Measurements from ENCODE around the gene CDCA4.
A peak's percentile ranks its signal among the peaks of the same experiment; 100 is the strongest.
"Not testable (repeated sequence)": the region's sequence is repeated elsewhere in the genome, so short reads cannot be mapped to it uniquely, and the experiment has no call there.

The CDCA4 gene

DNA sequence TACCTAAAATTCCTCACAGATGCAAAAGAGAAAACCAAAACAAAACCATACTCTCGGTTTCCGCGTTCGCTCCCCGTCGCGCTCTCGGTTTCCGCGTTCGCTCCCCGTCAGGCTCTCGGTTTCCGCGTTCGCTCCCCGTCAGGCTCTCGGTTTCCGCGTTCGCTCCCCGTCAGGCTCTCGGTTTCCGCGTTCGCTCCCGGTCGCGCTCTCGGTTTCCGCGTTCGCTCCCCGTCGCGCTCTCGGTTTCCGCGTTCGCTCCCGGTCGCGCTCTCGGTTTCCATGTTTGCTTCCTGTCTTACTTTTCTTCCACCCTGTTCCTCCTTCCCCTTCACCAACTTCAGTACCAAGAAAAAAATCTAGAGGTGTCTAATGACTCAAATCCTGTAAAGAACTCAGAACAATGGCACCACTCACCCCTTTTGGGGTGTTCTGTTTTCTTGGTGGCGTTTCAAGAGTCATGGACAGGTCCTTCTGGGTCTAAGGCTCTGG, 12.6 kb upstream of the CDCA4 start:
- not testable (repeated sequence) for DNase-seq (ENCODE audit: low spot score)

DNA sequence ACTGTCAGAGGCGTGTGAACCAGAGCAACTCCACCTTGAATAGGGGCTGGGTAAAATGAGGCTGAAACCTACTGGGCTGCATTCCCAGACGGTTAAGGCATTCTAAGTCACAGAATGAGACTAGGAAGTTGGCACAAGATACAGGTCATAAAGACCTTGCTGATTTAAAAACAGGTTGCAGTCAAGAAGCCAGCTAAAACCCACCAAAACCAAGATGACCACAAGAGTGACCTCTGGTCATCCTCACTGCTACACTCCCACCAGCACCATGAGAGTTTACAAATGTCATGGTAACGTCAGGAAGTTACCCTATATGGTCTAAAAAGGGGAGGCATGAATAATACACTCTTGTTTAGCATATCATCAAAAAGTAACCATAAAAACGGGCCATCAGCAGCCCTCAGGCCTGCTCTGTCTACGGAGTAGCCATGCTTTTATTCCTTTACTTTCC, 11.6 kb upstream of the CDCA4 start:
- DNase-seq (ENCODE audit: low spot score), result peak; percentile 44

DNA sequence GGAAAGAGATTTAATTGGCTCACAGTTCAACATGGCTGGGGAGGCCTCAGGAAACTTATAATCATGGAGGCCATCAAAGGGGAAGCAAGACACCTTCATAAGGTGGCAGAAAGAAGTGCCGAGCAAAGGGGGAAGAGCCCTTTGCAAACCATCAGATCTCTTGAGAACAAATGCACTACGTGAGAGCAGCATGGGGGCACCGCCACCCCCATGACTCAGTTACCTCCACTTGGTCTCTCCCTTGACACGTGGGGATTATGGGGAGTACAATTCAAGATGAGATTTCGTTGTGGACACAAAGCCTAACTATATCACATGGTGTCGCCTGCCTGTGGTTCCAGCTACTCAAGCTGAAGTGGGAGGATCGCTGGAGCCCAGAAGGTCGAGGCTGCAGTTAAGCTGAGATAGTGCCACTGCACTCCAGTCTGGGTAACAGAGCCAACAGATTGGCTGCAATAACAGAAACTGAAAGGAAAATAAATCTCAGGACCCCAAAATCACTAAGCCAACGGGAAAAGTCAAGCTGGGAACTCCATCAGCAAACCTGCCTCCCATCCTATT, 10.0 kb upstream of the CDCA4 start:
- DNase-seq (ENCODE audit: low spot score), result no peak

DNA sequence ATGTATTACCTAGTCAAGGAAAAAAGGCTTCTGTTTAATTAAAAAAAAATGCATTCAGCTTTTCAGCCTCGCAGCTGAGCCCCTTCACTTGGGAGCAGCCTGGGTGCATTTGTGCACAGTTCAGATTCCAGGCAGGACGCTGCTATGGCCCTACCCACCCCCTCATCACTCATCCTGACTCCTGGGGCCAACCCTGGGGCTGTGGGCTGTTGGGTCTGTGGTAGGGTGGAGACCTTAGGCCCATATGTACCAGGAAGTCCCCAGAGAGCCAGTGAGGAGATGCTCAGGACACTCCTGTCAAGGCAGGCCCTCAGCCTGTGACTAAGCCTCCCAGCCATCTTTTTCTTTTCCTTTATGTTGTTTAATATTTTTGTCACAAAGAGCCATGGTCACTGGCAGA, 9.3 kb upstream of the CDCA4 start:
- DNase-seq (ENCODE audit: low spot score), result no peak

DNA sequence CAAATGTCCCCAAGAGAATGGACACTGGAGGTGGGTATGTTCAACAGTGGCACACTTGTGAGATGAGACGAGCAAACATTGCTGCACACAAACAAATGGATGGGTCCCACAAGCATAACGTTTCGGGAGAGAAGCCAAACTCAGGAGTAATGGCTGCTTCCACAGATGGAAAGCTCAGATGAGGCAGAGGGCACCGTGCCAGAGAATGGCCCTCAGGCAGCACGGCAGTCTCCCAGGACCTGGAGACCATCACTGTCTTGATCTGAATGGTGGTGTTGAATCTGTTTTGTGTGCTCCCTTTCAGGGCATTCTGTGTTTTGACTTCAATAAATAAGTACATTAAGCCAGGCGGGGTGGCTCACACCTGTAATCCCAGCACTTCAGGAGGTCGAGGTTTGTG, 8.5 kb upstream of the CDCA4 start:
- DNase-seq (ENCODE audit: low spot score), result no peak

DNA sequence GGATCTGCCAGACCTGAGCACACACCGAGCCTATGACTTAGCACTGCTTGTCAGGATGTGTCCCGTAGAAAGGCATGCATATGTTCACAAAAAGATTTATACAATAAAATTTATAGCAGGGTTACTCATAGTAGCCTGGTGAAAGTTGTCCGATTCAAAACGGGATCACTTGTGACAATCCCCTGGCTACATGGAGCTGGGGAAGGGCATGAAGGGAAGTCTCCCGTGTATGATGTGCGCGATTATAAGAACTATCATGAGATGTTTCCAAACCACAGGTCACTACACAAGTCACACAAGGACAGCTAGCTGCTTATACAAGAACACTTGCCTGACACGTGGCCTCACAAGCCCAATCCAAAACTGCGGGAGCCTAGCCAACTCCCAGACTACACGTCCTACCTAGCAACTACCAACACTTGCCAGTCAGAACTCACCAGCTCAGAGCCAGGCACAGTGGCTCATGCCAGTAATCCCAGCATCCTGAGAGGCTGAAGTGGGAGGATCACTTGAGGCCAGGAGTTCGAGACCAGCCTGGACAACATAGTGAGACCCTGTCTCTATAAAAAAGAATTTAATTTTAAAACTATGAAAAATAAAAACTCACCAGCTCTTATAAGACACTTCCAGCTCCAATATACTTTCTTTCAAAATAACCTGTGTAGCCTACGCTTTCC, 7.5 kb upstream of the CDCA4 start:
- DNase-seq (ENCODE audit: low spot score), result no peak

DNA sequence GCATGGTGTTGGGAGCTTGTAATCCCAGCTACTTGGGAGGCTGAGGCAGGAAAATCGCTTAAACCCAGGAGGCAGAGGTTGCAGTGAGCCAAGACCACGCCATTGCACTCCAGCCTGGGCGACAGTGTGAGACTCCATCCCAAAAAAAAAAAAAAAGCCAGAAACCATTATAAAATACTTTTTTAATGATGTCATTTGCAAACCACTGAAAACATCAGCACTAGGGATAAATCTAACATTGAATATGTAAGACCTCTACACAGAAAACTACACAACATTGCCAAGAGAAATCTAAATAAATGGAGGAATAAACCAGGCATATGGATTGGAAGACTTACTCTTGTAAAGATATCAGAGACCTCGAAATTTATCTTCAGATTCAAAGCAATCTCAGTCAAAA, 6.8 kb upstream of the CDCA4 start:
- DNase-seq (ENCODE audit: low spot score), result not testable (repeated sequence)

DNA sequence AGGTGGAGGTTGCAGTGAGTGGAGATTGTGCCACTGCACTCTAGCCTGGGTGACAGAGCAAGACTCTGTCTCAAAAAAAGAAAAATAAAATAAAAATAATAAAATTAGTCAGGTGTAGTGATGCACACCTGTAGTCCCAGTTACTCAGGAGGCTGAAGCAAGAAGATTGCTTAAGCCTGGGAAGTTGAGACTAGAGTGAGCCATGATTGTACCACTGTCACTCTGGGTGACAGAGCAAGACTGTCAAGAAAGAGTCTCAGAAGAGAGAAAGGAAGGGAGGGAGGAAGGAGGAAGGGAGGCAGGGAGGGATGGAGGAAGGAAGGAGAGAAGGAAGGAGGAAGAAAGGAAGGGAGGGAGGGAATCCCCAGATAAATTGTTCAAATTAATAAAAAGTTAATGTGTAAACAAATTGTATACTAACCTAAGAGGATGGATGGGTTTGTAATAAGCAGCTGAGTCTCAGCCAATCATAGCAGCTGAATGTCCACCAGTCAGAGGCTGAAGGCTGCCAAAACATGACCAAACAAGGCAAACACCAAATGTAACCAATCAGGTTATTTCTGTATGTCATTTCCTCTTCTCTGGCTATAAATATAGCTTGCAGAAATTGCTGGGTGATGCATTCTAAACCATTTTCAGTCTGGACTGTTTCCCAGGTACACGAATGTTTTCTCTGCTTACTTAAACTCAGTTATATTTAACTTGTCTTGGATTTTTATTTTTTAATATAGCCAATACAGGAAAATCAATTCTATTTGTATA, 6.1 kb upstream of the CDCA4 start:
- DNase-seq (ENCODE audit: low spot score), result no peak

DNA sequence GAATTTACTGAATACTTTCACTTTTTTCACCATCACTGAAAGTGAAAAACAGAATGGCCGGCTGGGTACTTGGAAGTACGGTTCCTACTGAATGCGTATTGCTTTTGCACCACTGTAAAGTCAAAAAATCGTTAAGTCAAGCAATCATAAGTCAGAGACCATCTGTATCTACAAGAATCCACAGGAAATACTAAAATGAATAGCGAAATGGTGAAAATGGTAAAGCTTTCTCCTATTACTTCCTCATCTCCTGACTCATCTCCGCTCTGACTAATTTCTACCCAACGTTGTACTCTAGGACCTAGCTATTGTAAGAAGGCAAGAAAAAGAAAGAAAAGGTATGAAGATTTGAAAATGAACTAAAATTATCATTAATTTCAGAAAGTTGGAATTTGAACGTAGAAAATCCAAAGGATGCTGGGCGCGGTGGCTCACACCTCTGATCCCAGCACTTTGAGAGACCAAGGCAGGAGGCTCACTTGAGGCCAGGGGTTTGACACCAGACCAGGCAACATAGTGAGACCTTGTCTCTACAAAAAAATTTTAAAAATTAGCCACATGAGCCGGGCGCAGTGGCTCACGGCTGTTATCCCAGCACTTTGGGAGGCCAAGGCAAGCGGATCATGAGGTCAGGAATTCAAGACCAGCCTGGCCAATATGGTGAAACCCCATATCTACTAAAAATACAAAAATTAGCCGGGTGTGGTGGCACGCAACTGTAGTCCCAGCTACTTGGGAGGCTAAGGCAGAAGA, 5.3 kb upstream of the CDCA4 start:
- DNase-seq (ENCODE audit: low spot score), result no peak

DNA sequence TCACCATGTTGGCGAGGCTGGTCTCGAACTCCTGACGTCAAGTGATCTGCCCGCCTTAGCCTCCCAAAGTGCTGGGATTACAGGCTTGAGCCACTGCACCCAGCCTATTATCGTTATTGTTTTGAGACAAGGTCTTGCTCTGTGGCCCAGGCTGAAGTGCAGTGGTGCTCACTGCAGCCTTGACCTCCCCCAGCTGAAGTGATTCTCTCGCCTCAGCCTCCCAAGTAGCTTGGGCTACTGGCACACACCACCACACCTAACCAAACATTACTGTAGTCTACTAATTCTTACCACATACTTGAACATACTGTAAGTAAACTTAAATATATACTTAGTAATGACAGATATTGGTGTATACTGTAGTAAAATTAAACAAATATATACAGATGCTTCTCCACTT, 4.5 kb upstream of the CDCA4 start:
- no peak for DNase-seq (ENCODE audit: low spot score)

DNA sequence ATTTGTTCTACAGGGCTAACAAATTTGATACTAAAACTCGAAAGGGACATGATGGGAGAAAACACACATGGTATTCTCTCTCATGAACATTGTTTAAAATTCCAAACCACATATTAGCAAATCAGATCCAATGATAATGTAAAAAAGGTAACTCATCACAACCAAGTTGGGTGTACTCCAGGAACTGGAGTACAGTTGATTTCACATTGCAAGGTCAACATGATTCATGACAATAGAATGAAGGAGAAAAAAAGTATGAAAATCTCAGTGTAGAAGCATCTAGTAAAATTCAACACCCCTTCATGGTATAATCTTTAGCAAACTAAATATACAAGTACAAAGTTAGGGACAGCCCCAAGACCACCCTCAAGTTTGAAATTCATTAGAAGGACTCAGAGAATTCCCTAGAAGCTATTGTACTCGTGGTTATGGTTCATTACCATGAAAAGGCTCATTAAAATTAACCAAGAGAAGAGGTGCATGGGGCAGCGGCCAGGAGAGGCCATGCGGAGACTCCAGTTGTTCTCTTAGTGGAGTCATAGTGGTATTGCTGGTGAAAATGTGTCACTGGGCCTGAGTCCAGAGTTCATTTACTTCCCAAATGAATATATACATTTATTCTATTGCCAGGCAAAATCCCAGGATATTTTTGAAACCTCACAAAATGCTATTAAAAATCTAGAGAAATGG, 3.1 kb upstream of the CDCA4 start:
- no peak for DNase-seq (ENCODE audit: low spot score)

DNA sequence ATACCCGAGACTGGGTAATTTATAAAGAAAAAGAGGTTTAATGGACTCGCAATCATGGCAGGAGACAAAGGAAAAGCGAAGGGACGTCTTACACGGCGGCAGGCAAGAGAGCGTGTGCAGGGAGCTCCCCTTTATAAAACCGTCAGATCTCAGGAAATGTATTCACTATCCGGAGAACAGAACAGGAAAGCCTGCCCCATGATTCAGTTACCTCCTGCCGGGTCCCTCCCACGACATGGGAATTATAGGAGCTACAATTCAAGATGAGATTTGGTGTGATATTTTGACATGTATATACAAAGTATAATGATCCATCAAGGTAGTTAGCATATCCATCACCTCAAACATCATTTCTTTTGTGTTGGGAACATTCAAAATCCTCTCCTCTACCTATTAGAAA, 2.3 kb upstream of the CDCA4 start:
- no peak for DNase-seq (ENCODE audit: low spot score)

DNA sequence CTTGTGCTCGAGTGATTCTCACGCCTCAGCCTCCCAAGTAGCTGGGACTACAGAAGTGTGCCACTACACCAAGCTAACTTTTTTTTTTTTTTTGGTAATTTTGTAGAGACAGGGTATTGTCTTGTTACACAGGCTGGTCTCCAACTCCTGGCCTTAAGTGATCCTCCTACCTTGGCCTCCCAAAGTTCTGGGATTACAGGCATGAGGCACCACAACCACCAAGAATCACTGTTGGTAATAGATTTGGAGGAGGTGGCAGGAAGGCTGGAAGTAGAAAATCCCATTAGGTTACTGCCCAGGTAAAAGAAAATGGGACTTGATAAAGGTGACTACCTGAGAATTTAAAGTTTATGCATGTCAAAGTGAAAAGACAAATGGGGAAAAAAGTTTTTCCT, 1.4 kb upstream of the CDCA4 start:
- no peak for DNase-seq (ENCODE audit: low spot score)

DNA sequence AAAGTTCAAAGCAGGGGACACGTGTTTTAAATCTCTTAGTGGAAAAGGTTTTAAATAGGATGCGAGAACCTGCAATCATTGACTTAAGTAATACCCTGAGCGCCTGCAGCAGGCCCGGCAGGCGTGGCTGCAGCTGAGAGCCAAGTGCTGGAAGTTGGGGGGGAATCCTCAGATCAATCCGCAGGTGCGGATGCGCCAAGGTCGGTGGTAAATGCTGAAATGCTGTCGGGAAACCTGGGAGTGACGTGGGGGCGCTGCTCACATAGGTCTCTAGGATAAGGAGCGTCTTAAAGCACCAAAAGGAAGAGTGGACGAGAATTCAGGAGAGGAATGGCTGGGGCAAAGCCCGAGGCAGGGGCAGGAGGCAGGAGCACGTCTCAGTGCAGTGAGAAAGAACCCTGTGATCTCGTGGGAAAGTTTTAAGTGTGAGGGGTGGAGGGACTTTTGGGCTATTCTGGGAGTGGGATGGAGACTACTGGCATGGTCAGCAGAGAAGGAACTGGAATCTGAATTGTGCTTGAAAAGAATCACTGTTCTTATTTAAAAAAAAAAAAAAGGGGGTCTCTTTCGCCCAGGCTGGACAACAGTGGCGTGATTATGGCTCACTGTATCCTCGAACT, 883 bp upstream of the CDCA4 start:
- peak; percentile 65 for DNase-seq (ENCODE audit: low spot score)

DNA sequence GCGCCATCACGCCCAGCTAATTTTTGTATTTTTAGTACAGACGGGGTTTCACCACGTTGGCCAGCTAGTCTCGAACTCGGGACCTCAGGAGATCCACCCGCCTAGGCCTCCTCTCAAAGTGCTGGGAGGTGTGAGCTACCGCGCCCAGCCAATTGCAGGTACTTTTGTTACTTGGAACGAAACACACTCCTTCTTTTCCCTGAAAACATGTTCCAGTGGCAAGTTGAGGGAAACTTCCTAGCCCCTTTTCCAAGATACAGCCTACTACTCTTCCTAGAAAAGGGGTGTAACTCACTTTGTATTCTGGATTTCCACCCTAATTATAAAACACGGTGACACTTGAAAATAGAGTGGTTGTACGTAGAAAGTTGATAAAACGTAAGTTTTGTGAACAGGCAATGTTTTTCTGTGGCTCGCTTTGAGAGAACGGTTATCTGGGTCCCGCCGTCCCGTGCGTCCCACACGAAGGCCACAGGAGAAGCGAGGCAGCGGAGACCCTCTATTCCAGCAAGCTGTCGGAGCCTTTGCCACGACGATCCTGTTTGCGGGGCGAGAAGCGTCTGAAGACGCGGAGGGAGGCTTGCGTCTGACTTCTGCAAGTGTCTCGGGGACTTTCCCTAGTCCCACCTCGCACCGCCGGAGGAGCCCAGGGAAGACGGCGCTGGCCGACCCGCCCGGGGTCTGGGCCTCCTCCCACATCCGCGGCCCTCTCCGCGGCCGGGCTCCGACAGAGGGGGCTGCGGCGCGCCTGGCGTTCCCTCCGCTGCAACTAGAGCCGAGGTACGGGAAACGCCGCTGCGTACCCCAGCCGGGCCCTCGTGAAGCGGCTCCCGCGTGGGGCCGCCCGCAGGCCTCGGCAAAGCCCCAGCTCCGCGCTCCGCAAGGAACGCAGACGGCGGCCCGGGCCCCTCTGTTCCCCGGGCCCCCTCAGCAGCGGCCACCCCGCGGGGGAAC, 745 bp downstream of the CDCA4 start:
- no peak for DNase-seq (ENCODE audit: low spot score)

DNA sequence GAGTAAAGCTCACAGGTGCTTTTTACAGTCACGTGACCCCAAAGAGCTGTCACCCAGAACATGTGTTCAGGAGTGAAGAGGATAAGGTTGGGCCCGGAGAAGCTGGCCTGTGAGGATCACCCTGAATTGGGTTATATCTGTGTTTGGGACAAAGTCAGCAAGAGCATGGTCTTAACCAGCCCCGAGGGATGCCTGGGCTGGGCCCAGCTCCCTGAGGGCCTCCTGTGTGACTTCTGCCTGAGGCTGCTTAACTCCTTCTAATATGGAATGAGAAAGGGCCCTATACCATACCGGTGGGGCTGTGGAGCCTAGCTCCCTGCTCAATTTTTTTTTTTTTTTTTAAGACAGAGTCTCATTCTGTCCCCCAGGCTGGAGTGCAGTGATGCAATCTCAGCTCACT, 2.5 kb downstream of the CDCA4 start:
- no peak for DNase-seq (ENCODE audit: low spot score)

DNA sequence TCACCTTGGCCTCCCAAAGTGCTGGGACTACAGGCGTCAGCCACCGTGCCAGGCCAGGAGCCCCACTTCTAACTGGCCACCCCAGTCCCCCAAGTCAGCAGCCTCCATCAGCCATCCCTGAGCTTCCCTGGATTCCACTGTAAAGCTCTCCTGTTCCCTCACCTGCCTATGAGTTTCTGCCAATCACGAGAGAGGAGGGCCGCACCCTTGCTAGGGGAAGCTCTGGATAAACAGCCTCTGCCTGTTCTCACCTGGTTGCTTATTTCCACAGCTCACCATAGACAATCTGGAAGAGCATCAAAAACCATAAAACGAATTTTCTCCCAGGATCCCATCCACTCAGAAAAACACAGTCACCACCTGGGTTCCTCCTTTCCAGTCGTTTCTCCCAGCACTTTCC, 5.0 kb downstream of the CDCA4 start:
- no peak for DNase-seq (ENCODE audit: low spot score)

DNA sequence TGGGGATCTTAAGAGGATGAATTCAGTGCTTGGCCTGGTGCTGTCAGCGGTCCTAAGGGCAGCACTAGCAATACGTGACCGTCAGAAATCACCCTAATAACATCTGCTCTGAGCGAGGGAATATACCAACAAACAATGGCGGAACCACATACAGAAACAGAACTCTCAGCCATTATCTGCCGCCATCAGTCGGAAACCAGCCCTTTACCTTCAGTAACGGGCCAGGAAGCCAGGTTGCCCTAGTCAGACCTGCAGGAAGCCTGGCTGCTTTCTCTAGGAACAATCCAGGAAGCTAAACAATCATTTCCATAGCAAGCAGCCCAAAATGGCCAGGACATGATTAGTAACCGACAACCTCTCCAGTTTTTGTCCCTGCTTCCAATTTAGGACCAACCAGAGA, 5.6 kb downstream of the CDCA4 start:
- DNase-seq (ENCODE audit: low spot score), result no peak

DNA sequence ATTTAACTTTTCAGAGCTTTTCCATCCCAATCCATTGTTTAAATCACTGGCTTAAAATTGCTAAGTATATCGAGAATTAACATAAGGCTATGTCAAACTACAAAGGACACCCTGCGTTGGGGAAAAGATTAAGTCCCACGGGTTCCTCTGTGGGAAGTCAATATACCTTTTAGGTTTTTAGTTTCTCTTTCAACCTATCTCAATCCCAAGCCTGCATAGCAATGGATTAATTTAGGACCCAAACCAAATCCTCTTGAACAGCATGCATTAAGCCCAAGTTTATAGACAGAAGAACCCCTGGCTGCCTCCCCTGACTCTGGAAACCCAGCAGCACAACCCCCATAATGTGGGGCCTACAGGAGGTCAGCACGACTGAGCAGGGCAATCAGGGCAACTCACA, 6.3 kb downstream of the CDCA4 start:
- DNase-seq (ENCODE audit: low spot score), result no peak

DNA sequence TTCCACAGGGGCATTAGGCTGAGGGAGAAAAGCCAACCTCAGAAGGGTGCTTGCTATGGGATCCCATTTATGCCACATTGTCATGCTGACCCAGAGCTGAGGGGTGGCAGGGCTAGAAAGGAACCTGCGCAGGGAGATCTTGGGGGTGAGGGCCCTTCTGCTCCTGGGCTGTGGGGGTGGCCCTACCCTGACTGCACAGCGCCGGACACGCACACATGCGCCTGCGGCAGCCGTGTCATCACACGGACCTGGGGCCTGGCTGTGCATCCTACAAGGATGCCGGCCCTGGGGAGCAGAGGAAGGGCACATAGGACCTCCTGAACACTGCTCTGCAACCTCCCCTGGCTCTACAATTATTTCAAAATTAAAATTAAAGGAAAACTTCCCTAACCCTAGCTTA, 6.9 kb downstream of the CDCA4 start:
- no peak for DNase-seq (ENCODE audit: low spot score)

All from LoVo (cell line).